Measurements from ENCODE around the gene RGS6.

GRCh38 chr14:72582582-72582981 lies 650.4 kb downstream of the RGS6 start:
- TF ChIP-seq CTCF (IDR thresholded peaks at IDR 0.05) = no peak
- no peak for TF ChIP-seq POLR2A (IDR thresholded peaks at IDR 0.05)
- TF ChIP-seq EP300 (IDR thresholded peaks at IDR 0.05) = no peak
